ACC112 (cell line): Measurements from ENCODE around the gene PATE4.

Source experiments
- H2AFZ ChIP-seq: fragments of 200-600 bp; sonication (generic); one replicate; pipeline ENCODE4 v1.6.0; 2017; ENCODE audit warnings: antibody characterized with exemption, low read length; ENCODE audit not compliant: unreplicated experiment
- H3K27ac ChIP-seq: fragments of 200-600 bp; sonication (generic); 2 replicates; pipeline ENCODE4 v1.5.1; 2014; ENCODE audit warnings: low read depth, mild to moderate bottlenecking, antibody characterized with exemption, low read length, moderate library complexity
- H3K27me3 ChIP-seq: fragments of 200-600 bp; sonication (generic); 2 replicates; pipeline ENCODE4 v1.6.1; 2014; ENCODE audit warnings: mild to moderate bottlenecking, antibody characterized with exemption, low read length, moderate library complexity, mixed read lengths; ENCODE audit not compliant: insufficient read depth
- H3K36me3 ChIP-seq: fragments of 200-600 bp; sonication (generic); 2 replicates; pipeline ENCODE4 v1.6.1; 2016; ENCODE audit warnings: mild to moderate bottlenecking, antibody characterized with exemption, low read length, moderate library complexity, mixed read lengths; ENCODE audit not compliant: insufficient read depth
- H3K4me1 ChIP-seq: fragments of 200-600 bp; sonication (generic); one replicate; pipeline ENCODE4 v1.6.1; 2016; ENCODE audit warnings: low read length, mixed read lengths; ENCODE audit not compliant: insufficient read depth, unreplicated experiment, control insufficient read depth
- H3K4me3 ChIP-seq: fragments of 200-600 bp; sonication (generic); 2 replicates; pipeline ENCODE4 v1.5.1; 2014; ENCODE audit warnings: mild to moderate bottlenecking, low read depth, low read length
- H3K79me2 ChIP-seq: fragments of 200-600 bp; sonication (generic); one replicate; pipeline ENCODE4 v1.6.0; 2016; ENCODE audit warnings: low read length; ENCODE audit not compliant: control insufficient read depth, unreplicated experiment, insufficient read depth

PATE4 gene

DNA sequence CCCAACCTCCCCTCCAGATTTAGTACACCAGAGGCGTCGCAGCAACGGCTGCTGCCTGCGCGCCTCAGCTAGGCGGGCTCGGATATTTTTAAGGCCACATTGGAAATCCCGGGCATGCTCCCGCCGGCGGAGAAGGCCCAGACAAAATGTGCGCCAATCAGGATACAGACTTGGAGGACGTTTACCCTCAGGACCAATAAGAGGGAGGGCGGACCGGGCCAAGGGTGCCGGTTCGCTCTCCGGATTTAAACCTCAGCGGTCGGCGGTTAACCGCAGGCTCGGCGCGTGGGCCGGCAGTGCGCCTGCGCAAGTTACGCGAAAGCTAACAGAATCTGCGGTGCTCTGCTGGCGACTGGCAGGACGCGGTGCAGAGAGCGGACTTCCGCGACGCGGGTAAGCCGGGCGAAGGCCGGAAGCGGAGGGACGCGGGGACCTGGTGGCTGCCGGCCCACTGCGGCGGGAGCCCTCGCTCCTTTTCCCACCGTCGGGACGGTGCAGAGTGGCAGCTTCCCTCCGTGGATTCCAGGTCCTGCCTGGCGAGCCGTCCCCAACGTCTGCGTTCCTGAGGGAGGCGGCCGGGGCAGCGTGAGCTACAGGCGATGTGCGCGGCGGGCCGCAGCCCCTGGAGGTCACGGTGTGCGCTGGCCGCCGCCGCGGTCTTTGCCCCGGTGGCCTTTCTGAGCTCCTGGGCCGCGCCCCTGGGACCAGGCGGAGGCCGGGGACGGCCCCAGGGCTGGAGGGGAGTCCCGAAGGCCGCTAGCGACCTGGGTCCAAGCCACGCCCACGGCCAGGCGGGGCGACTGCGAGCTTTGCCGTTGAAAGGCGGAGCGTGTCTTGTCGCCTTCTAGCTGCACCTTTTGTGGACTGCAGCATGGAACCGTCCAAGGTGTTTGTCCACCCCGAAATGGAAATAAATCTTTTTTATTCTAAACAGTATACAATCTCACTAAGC lies 54.5 kb downstream of the PATE4 start, which contains the start of gene HYLS1:
Gene HYLS1, plus strand, starts transcription at position 296 of the 952 bp plus-strand sequence. CDS start 11,701 bp downstream, outside the sequence.
- H3K4me1 ChIP-seq, result peaks cover 35% of the 10 kb centered on the region
- no peaks in the 10 kb centered on the region for H3K27me3 ChIP-seq
- H3K4me3 ChIP-seq, result peak within 1 kb of the TSS; percentile 98
- H3K79me2 ChIP-seq, result peaks cover 57% of the 10 kb centered on the region
- H2AFZ ChIP-seq, result peak within 1 kb of the TSS; percentile 55
- peaks cover 3% of the 10 kb centered on the region; the same call in 1 of the 2 replicates for H3K36me3 ChIP-seq
- H3K27ac ChIP-seq, result peak within 1 kb of the TSS; percentile 76
